GM10266 (cell line): ENCODE results near the gene DOCK1.

Experiments
- DNase-seq: peaks from one replicate; pipeline ENCODE4 v3.0.0; 2012; ENCODE audit errors: extremely low spot score
- CTCF ChIP-seq: IDR thresholded peaks from 2 replicates; pipeline ENCODE4 v1.5.1; 2012; ENCODE audit warnings: mild to moderate bottlenecking, low read depth; ENCODE audit not compliant: control insufficient read depth, insufficient read depth; ENCODE audit errors: missing control alignments

DOCK1 gene

GRCh38 chr10:127016331-127016730 is 111.1 kb downstream of the DOCK1 start:
- DNase-seq = no peak
- no peak for TF ChIP-seq CTCF

- TF ChIP-seq CTCF = no peak
These were observed 112.5 kb downstream of the DOCK1 start for GRCh38 chr10:127017541-127018297.

GRCh38 chr10:127018298-127018650 is 113.0 kb downstream of the DOCK1 start:
- no peak for TF ChIP-seq CTCF

More at GRCh38 chr10:127017541-127018297, 112.5 kb downstream of the DOCK1 start:
- DNase-seq = no peak

DNA sequence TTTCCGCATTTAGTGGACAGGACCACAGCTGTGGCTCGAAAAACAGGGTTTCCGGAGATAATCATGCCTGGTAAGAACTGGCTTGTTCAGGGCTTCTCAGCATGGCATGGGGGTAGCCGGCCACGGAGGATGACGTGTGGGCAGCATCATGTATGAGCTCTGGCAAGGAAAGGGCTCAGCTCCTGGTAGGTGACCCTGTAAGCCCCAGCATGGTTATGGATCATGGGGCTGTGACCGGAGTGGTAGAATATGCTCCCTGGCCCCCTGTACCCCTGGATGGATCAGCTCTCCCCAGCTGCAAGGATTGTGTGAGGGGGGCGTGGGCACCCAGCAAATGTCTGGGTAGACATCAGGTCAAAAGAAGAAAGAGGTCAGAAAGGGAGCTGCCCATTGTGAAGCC is 113.5 kb downstream of the DOCK1 start:
- DNase-seq = no peak
- no peak for TF ChIP-seq CTCF

More at GRCh38 chr10:127018298-127018650, 113.0 kb downstream of the DOCK1 start:
- no peak for DNase-seq

- TF ChIP-seq CTCF = no peak
- no peak for DNase-seq
These were observed 115.0 kb downstream of the DOCK1 start for GRCh38 chr10:127020260-127020659.

- no peak for TF ChIP-seq CTCF
- DNase-seq = no peak
These were observed 116.6 kb downstream of the DOCK1 start for GRCh38 chr10:127021801-127022200.

GRCh38 chr10:127024685-127025435 is 119.6 kb downstream of the DOCK1 start:
- no peak for DNase-seq
- TF ChIP-seq CTCF = no peak
